Astrocyte of the spinal cord (primary cell): ENCODE data around the gene KCNAB2.
"Not testable (repeated sequence)": the region's sequence is repeated elsewhere in the genome, so short reads cannot be mapped to it uniquely, and the experiment has no call there.

Experiments
- DNase-seq: peaks from one replicate; pipeline ENCODE4 v3.0.0; 2011; ENCODE audit warnings: low read depth, low spot score
- H3K4me3 ChIP-seq: 2 replicates; pipeline ENCODE4 v1.5.1; 2011; ENCODE audit warnings: low read depth, mild to moderate bottlenecking, low read length, moderate library complexity
- CTCF ChIP-seq: IDR thresholded peaks from 2 replicates; pipeline ENCODE4 v1.5.1; 2012; ENCODE audit warnings: low read depth, mild to moderate bottlenecking, low read length, inconsistent platforms
- in situ Hi-C: cut with HindIII; loops from 2 replicates; pipeline ENCODE4 v1.10.0; 2017; ENCODE audit warnings: low sequenced_read_pairs

KCNAB2 gene

GRCh38 chr1:6062670-6063069 lies 17.0 kb downstream of the KCNAB2 start:
- TF ChIP-seq CTCF = no peak
- H3K4me3 ChIP-seq = no peak overlapping the region
- in situ Hi-C loops = no loop called here
- DNase-seq = no peak

GRCh38 chr1:6063532-6064053 lies 17.9 kb downstream of the KCNAB2 start:
- H3K4me3 ChIP-seq, in situ Hi-C loops, DNase-seq: not testable (repeated sequence)

GRCh38 chr1:6065093-6065858 lies 19.6 kb downstream of the KCNAB2 start:
- no peak for DNase-seq
- TF ChIP-seq CTCF = no peak
- in situ Hi-C loops = no loop called here
- no peak overlapping the region for H3K4me3 ChIP-seq

- H3K4me3 ChIP-seq = no peak overlapping the region
- in situ Hi-C loops = no loop called here
- DNase-seq = no peak
- TF ChIP-seq CTCF = no peak
Measured at GRCh38 chr1:6066680-6067079, 21.0 kb downstream of the KCNAB2 start.

- no peak for TF ChIP-seq CTCF
- no peak for DNase-seq
- no peak overlapping the region for H3K4me3 ChIP-seq
- in situ Hi-C loops = no loop called here
Measured at GRCh38 chr1:6068073-6068472, 22.4 kb downstream of the KCNAB2 start.

- no peak for TF ChIP-seq CTCF
- DNase-seq = no peak
- in situ Hi-C loops = no loop called here
- no peak overlapping the region for H3K4me3 ChIP-seq
Measured at GRCh38 chr1:6068932-6069331, 23.2 kb downstream of the KCNAB2 start.

- DNase-seq = no peak
- in situ Hi-C loops = no loop called here
Measured at GRCh38 chr1:6069573-6069972, 23.9 kb downstream of the KCNAB2 start.

More at GRCh38 chr1:6069573-6069972, 23.9 kb downstream of the KCNAB2 start:
- TF ChIP-seq CTCF = no peak
- H3K4me3 ChIP-seq = no peak overlapping the region
